Fibroblast of the conjunctiva (primary cell): ENCODE results near the gene DOK4.
"Not testable (repeated sequence)": the region's sequence is repeated elsewhere in the genome, so short reads cannot be mapped to it uniquely, and the experiment has no call there.

Experiments
- DNase-seq: peaks from one replicate; pipeline ENCODE4 v3.0.0-alpha.2; 2010; ENCODE audit warnings: low read depth

DOK4 gene

DNA sequence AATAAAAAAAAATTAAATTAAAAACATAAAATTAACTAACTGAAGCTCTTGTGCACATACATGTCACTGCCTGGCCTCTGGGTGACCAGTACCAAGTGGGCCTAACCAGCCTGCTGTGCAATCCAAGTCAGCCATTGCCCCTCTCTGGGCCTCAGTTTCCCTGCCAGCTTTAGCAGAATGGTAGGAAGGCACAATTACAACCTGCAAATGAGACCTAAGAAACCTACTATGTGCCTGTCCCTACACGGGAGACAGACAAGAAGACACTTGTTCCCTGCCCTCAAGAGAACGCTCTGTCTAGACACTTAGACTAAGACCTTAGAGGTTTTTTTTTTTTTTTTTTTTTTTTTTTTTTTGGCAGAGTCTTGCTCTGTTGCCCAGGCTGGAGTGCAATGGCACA, 40.8 kb downstream of the DOK4 start:
- DNase-seq, result no peak

GRCh38 chr16:57444711-57445110, 41.6 kb downstream of the DOK4 start:
- DNase-seq, result no peak

DNA sequence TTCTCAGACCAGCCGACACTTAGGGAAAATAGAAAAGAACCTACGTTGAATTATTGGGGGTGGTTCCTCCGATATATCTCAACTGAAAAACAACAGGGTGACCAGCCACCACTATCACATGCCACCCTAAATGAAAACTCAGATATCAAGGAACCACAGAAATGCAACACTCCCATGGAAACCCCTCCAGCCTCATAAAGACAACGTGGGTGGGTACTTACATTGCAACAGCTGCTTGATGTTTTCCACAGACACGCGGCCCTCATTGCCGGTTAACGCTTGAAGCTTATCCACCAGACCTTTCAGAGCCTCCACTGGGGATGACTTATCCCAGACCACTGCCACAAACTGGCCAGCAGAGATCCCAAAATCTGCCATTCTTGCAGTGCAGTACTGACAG, 45.7 kb downstream of the DOK4 start:
- not testable (repeated sequence) for DNase-seq

DNA sequence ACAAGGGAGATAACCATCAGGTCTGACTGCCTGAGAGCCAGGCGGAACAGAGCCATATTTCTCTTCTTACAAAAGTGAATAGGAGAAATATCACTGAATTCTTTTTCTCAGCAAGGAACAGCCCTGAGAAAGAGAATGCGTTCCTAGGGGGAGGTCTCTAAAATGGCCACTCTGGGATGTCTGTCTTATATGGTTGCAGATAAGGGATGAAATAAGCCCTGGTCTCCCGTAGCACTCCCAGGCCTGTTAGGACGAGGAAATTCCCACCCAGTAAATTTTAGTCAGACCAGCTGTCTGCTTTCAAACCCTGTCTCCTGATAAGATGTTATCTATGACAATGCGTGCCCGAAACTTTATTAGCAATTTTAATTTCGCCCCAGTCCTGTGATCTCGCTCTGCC, 46.3 kb downstream of the DOK4 start:
- DNase-seq, result not testable (repeated sequence)

DNA sequence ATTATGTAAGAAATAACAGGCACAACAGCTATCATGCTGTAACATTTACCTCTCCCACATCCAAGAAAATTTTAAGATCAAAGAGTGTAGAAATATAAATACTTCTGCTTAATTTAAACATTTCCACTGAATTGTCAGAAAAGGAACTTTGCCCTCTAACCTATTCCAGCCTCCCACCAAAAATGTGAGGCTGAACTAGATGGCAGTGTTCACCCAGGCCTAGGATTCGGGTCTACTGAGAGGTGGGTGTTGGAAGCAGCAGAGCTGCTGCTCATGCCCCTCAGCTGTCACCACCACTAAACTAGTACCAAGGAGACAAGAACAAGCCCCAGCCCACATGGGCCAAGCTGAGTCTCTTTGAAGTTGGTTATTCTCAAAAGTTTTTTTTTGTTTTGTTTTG, 50.5 kb downstream of the DOK4 start:
- no peak for DNase-seq

GRCh38 chr16:57434003-57434402, 52.3 kb downstream of the DOK4 start:
- DNase-seq, result no peak

GRCh38 chr16:57432989-57433388, 53.3 kb downstream of the DOK4 start:
- no peak for DNase-seq

DNA sequence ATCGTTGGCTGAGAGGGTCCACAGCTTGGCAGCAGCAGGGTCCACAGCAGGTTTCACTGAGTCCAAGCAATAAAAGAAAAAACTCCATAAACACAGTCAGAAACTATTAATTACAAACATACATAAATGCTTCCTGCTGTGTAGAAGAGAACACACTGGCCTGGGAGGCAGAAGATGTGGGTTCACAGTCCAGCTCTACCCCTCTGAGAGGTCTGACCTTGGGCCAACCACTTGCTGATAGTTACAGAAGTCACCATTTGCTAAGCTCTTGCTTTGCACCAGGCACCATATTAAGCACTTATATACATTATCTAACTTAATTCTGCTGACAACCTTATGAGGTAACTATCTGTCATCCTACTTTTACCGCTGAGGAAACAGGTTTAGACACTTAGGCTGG, 53.8 kb downstream of the DOK4 start:
- DNase-seq, result no peak

DNA sequence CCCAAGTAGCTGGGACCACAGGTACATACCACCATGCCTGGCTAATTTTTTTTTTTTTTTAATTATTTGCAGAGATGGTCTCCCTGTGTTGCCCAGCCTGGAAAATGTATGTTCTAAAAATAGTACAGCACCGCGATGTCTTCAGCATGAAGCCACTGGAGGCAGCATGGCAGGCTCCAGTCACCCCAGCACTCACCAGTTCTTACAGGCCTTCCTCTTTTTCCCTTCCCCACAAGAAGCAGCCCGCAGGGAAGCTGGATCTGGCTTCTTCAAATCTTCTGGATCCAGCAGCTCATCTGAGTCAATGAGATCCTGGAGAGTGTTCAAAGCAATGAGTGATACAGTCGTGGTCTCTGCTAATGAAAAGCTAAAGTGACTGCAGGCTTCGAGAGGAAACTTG, 55.3 kb downstream of the DOK4 start:
- no peak for DNase-seq

- no peak for DNase-seq
Observed at GRCh38 chr16:57427824-57428223, 58.5 kb downstream of the DOK4 start.

DNA sequence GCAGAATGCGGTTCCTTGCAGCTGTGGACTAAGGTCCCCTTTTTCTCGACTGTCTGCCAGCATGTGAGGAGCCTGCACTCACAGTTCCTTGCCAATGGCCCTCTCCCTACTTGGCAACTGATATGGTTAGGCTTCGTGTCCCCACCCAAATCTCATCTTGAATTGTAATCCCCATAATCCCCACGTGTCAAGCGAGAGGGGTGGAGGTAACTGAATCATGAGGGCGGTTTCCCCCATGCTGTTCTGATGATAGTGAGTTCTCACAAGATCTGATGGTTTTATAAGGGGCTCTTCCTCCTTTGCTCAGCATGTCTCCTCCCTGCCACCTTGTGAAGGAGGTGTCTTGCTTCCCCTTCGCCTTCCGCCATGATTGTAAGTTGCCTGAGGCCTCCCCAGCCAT, 59.0 kb downstream of the DOK4 start:
- no peak for DNase-seq

DNA sequence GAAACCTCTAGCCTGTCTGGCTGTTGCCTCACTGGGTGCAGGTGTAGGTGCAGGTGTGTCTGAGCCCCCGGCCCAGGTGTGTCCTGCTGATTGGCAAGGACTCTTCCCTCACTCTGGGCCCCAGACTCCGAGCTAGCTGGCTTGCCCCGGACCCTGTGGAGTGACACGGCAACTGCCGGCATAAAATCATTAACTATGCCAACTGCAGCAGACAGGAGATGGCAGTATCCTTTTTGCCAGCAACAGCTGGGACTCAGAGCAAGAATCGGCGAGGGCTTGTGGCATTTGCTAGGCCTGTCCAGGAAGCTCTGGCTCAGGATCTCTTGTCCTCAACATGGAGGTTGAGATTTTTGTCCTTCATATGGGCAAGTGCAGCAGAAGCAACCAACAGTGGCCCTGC, 59.9 kb downstream of the DOK4 start:
- no peak for DNase-seq

GRCh38 chr16:57424583-57424982, 61.7 kb downstream of the DOK4 start:
- no peak for DNase-seq

DNA sequence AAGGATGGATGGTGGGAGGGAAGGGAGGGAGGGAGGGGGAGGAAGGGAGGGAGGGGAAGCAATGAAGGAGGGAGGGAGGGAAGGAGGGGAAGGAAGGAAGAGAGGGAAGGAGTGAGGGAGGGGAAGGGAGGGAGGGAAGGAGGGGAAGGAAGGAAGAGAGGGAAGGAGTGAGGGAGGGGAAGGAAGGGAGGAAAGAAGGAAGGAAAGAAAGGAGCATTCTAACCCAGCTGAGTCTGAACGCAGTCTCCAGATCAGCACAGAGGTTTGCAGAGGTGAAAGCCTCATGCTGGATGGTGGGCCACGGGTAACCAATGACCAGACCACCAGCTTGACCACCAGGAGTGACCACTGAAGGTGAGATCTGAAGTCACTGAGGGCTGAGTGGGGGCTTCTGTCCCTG, 63.1 kb downstream of the DOK4 start:
- DNase-seq, result no peak

DNA sequence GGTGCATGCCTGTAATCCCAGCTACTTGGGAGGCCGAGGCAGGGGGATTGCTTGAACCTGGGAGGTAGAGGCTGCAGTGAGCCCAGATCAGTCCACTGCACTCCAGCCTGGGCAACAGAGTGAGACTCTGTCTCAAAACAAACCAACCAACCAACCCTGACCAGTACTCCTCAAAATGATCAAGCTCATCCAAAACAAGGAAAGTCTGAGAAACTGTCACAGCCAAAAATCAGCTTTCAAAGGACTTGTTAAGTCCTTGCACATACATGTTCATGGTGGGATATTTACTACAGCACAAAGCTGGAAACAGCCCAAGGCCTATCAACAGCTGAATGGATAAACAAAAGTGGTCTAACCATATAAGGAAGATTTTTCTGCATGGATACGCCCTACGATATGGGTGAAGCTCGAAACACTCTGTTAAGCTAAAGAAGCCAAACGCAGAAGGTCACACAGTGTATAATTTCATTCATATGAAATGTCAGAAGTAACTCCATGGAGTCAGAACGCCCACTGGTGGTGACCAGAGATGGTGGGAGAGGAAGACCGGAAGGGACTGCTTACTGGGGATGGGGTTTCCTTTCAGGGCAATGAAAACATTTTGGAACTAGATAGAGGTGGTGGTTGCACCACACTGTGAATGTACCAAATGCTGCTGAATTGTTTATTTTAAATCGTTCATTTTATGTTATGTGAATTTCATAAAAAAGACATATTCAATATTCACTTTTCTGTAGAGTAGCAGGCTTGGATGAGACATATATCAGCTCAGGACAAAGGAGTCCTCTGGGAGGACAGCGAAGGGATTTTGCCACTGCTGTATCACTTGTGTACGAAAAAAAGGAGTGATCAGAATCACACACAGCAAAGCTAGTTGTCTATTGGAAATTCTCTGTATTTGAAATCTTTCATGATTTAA, 64.0 kb downstream of the DOK4 start:
- peak; percentile 64 for DNase-seq
